Measurements from ENCODE around the gene EEF1A1.

EEF1A1 gene

GRCh38 chr6:73503027-73503772, 17.6 kb downstream of the EEF1A1 start:
- DNase-seq: no peak

DNA sequence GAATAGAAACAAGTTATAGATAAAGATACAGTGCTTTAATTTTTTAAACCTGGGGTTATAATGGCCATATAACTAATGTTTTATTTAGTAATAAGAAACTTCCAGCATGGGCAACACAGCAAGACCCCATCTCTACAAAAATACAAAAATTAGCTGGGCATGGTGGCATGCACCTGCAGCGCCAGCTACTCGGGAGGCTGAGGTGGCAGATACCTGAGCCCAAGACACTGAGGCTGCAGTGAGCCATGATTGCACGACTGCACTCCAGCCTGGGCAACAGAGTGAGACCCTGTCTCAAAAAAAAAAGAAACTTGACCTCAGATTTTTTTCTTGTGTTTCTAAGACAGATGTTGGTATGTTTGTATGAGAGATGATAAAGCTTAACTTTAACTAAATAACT, 22.9 kb downstream of the EEF1A1 start:
- no peak for DNase-seq

DNA sequence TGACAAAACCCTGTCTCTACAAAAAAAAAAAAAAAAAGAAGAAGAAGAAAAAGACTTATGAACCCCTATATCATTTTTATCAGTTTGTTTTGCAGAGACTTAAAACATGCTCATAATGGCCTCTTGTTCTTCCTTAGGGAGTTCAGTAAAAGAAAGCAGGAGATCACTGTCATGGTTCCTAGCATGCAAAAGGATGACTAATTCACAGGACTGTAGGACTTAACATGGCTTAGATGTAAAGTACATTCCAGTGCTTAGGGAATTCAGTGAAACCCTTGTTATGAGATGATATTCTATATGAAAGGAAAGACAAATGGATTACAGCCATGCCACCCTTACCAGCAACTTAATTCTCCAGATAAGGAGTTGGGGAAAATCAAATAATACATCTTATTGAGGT, 29.5 kb downstream of the EEF1A1 start:
- no peak for DNase-seq

GRCh38 chr6:73487473-73487872, 33.4 kb downstream of the EEF1A1 start:
- no peak for DNase-seq

DNA sequence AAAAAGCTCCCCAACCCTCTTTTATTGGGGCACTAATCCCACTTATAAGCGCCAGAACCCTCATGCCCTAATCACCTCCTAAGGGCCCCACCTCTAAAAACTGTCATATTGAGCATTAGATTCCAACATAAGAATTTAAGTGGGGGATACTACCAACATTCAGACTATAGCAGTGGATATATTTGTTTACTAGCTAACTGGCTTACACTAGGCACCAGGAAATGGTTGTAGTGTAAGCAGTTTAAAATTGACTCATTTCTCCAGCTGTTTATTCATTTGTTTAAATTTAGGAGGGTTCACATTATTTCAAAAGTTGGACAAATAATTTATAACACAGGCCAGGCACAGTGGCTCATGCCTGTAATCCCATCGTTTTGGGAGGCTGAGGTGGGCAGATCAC, 36.4 kb downstream of the EEF1A1 start:
- no peak for DNase-seq

- DNase-seq: no peak
Measured at GRCh38 chr6:73481969-73482368, 38.9 kb downstream of the EEF1A1 start.

DNA sequence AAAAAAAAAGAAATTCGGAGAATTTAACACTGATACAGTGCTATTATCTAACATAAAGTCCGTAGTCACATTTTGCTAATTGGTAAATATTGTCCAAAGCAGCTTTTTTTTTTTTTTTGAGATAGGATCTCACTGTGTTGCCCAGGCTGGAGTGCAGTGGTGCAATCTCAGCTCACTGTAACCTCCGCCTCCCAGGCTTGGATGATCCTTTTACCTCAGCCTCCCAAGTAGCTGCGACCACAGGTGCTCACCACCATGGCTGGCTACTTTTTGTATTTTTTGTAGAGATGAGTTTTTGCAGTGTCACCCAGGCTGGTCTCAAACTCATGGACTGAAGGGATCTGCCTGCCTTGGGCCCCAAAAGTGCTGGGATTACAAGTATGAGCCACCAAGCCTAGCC, 43.4 kb downstream of the EEF1A1 start:
- DNase-seq: no peak

GRCh38 chr6:73476723-73477122, 44.1 kb downstream of the EEF1A1 start:
- peak; percentile 21 for DNase-seq

DNA sequence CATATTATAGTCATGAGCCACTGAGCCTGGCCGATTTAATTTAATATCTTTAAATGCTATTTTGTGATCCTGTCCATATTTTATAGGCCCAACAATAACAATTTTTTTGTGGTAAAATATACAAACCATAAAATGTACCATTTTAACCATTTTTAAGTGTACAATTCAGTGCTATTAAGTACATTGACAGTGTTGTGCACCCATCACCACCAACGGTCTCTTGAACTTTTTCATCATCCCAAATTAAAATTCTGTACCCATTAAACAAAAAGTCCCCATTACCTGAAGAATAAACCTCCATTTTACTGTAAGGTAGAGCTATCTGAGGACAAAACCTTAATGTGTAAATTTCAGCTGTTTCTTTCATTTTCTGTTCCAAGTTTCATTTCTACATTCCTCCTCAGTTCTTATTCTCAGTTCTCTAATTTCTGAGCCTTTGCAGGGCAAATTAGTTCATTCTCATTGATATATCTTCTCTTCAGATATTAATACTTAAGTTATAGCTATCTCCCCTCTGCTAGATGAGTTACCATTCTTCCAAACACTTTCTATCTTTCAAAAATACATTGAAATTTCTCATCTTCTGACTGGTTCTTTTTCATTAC, 49.0 kb downstream of the EEF1A1 start:
- no peak for DNase-seq

Data from stimulated activated CD4-positive, alpha-beta T cell treated with anti-CD3 and anti-CD28 coated beads, Interleukin-1b, Interleukin-23, amount 100 ng/mL, for 48 hours (primary cell).